ENCODE data around the gene ASCC1.
"Not testable (repeated sequence)": the region's sequence is repeated elsewhere in the genome, so short reads cannot be mapped to it uniquely, and the experiment has no call there.

Gene ASCC1

DNA sequence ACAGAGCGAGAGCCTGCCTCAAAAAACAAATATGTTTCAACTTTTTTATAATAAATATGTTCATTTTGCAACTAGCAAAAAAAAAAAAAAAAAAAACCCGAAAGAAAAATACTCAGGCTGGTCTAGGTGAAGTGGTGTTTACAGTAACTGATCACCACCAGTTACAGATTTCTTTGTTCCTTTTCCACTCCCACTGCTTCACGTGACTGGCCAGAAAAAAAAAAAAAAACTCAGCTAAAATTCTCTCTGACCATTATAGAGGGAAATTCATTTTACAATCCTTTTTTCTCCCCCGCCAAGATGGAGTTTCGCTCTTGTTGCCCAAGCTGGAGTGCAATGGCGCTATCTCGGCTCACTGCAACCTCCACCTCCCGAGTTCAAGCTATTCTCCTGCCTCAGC, 4.6 kb upstream of the ASCC1 start:
- H3K4me3 ChIP-seq (ENCODE audit: low read depth, low read length): no peak overlapping the region
- in situ Hi-C loops (cut with HindIII; ENCODE audit: low sequenced_read_pairs): no loop called here
- TF ChIP-seq, protein P1, sequence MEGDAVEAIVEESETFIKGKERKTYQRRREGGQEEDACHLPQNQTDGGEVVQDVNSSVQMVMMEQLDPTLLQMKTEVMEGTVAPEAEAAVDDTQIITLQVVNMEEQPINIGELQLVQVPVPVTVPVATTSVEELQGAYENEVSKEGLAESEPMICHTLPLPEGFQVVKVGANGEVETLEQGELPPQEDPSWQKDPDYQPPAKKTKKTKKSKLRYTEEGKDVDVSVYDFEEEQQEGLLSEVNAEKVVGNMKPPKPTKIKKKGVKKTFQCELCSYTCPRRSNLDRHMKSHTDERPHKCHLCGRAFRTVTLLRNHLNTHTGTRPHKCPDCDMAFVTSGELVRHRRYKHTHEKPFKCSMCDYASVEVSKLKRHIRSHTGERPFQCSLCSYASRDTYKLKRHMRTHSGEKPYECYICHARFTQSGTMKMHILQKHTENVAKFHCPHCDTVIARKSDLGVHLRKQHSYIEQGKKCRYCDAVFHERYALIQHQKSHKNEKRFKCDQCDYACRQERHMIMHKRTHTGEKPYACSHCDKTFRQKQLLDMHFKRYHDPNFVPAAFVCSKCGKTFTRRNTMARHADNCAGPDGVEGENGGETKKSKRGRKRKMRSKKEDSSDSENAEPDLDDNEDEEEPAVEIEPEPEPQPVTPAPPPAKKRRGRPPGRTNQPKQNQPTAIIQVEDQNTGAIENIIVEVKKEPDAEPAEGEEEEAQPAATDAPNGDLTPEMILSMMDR (IDR thresholded peaks at IDR 0.05; ENCODE audit: low read depth, low read length, missing control alignments): no peak
- DNase-seq (ENCODE audit: low read depth): no peak

DNA sequence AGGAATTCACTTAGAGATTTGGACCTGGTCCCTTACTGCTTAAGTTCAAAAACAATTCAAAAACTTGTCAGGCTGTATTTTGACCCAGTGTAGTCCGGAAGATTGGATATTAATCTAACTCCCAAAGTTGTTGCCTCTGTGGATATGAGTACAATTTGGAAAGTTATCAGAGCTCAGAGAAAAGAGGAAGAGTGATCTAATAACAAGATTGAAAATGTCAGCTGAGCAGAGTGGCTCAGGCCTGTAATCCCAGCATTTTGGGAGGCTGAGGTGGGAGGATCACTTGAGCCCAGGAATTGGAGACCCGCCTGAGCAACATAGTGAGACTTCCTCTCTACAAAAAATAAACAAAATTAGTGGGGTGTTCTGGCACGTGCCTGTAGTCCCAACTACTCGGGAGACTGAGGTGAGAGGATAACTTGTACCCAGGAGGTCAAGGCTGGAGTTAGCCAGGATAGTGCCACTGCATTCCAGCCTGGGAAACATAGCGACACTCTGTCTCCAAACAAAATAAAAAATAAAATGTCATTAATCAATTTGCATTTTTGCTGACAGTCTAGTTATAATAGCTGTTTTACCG, 3.2 kb upstream of the ASCC1 start:
- DNase-seq (ENCODE audit: low read depth): no peak
- no peak overlapping the region for H3K4me3 ChIP-seq (ENCODE audit: low read depth, low read length)
- in situ Hi-C loops (cut with HindIII; ENCODE audit: low sequenced_read_pairs): no loop called here
- TF ChIP-seq, protein P1 (IDR thresholded peaks at IDR 0.05; ENCODE audit: low read depth, low read length, missing control alignments): no peak

DNA sequence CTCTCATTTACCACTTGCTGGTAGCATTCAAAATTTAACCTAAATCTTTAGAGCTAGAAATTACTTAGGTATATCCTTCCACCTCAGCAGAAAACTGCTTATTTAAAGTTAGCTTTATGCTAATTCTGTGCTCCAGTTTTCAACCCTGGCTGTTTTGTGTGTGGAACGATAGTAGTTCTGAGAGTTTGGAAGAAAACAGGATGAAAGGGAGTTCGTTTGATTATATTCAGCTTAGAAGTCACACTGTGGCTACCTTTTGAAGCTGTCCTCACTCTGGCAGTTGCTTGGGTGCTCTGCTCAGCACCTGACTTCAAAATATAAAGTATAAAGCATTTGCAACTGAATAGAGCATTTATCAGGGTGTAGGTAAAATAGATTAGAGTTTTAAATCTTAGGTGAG, 2.6 kb upstream of the ASCC1 start:
- H3K4me3 ChIP-seq (ENCODE audit: low read depth, low read length): no peak overlapping the region
- in situ Hi-C loops (cut with HindIII; ENCODE audit: low sequenced_read_pairs): no loop called here
- no peak for DNase-seq (ENCODE audit: low read depth)
- TF ChIP-seq, protein P1 (IDR thresholded peaks at IDR 0.05; ENCODE audit: low read depth, low read length, missing control alignments): no peak

DNA sequence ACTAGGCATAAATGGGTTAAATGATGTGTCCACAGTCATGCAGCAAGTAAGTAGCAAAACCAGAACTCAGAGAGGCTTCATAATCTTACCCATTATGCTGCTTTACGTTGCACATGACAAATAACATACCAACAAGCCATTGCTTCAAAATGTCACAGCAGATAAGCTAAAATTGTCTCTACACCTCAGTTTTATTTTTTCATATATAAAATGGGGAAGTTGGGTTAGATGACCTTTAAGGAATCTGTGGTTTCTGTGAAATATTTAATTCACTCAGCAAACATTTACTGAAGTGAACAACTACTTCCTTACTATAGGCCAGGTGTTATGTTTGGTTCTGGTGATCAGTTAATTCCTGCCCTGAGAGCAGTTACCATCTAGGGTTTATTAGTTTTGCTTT, 2.2 kb upstream of the ASCC1 start:
- TF ChIP-seq, protein P1 (IDR thresholded peaks at IDR 0.05; ENCODE audit: low read depth, low read length, missing control alignments): no peak
- no peak for DNase-seq (ENCODE audit: low read depth)
- no peak overlapping the region for H3K4me3 ChIP-seq (ENCODE audit: low read depth, low read length)
- in situ Hi-C loops (cut with HindIII; ENCODE audit: low sequenced_read_pairs): no loop called here

DNA sequence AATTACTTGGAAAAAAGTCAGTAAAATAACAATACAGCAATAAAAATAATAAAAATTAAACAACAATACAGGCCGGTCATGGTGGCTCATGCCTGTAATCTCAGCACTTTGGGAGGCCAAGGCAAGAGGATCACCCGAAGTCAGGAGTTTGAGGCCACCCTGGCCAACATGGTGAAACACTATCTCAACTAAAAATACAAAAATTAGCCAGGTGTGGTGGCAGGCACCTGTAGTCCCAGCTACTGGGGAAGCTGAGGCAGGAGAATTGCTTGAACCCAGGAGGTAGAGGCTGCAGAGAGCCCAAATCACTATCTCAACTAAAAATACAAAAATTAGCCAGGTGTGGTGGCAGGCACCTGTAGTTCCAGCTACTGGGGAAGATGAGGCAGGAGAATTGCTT, 4.2 kb downstream of the ASCC1 start:
- DNase-seq (ENCODE audit: low read depth); in situ Hi-C loops (cut with HindIII; ENCODE audit: low sequenced_read_pairs); H3K4me3 ChIP-seq (ENCODE audit: low read depth, low read length): not testable (repeated sequence)

DNA sequence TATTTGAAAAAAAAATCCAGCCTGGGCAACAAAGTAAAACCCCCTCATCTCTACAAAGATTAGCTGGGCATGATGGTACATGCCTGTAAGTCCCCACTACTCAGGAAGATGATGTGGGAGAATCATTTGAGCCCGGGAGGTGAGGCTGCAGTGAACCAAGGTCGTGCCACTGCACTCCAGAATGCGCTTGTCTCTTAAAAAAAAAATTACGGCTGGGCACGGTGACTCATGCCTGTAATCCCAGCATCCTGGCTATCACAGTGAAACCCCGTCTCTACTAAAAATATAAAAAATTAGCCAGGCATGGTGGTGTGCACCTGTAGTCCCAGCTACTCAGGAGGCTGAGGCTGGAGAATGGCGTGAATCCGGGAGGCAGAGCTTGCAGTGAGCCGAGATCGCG, 4.7 kb downstream of the ASCC1 start:
- in situ Hi-C loops (cut with HindIII; ENCODE audit: low sequenced_read_pairs); H3K4me3 ChIP-seq (ENCODE audit: low read depth, low read length); DNase-seq (ENCODE audit: low read depth): not testable (repeated sequence)

DNA sequence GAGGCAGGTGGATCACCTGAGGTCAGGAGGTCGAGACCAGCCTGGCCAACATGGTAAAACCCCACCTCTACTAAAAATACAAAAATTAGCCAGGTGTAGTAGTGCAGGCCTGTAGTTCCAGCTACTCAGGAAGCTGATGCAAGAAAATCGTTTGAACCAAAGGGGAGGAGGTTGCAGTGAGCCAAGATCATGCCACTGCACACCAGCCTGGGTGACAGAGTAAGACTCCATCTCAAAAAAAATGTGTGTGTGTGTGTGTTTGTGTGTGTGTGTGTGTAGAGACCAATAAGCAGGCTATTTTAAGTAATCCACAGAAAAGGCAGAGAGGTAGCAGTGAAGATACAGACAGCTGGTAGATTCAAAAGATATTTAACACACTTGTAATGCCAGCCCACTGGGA, 7.5 kb downstream of the ASCC1 start:
- in situ Hi-C loops (cut with HindIII; ENCODE audit: low sequenced_read_pairs): not testable (repeated sequence)

DNA sequence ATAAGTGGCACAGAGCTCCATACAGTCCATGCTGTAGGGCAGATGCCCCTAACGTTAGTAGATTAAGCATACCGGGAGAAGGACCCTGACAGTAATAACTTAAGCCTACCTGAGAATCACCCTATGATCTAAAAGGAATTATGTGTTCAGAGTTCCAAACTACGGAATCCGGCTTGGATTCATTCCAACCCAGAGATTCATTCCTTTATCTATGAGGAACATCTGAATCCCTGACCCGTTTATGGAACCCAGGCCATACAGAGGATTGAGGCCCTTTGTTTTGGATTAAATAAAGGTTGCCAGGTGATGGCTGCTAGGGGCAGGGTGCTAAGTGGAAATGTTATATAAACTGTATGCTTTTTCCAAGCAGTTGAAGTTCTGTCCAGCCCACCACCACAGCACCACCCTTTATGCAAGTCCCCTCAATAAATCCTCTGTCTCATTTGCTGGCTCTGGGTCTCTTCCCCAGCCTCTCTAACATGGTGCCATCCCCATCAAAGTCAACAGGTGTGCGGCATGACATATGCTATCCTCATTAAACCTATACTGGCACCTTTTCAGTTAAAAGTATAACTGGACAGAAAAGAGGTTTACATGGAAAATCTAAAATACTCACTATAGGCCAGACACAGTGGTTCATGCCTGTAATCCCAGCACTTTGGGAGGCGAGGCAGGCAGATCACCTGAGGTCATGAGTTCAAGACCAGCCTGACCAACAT, 9.4 kb downstream of the ASCC1 start:
- no peak overlapping the region for H3K4me3 ChIP-seq (ENCODE audit: low read depth, low read length)

More for the DNA sequence above, 7.5 kb downstream of the ASCC1 start:
- not testable (repeated sequence) for DNase-seq (ENCODE audit: low read depth); H3K4me3 ChIP-seq (ENCODE audit: low read depth, low read length)

More for the DNA sequence above, 9.4 kb downstream of the ASCC1 start:
- TF ChIP-seq, protein P1 (IDR thresholded peaks at IDR 0.05; ENCODE audit: low read depth, low read length, missing control alignments): no peak
- no peak for DNase-seq (ENCODE audit: low read depth)
- in situ Hi-C loops (cut with HindIII; ENCODE audit: low sequenced_read_pairs): no loop called here
